Measurements from ENCODE around the gene KIRREL3. TPM values are rescaled to one million over a fixed set of nuclear protein-coding genes. Genes with fewer than 3 reads are reported as not detected.

KIRREL3 gene
- total and polyA plus RNA-seq, 9 donors, result 0.25 to 5.3 (median 0.48) TPM

GRCh38 chr11:126560221-126560620 lies 440.3 kb downstream of the KIRREL3 start:
- no peak overlapping the region for H3K4me3 ChIP-seq
- H3K36me3 ChIP-seq, result no peaks in the 10 kb centered on the region
- no peaks in the 10 kb centered on the region for H3K4me1 ChIP-seq (ENCODE audit: insufficient read depth)
- WGBS, 3 donors, result 76 to 82% (median 78%) methylated on average over 4 of the region's 4 CpGs
- no peak for TF ChIP-seq EP300 (IDR thresholded peaks at IDR 0.05)
- TF ChIP-seq POLR2A (IDR thresholded peaks at IDR 0.05), result no peak
- no peak for TF ChIP-seq CTCF (IDR thresholded peaks at IDR 0.05)
- intact Hi-C loops (cut with DNase I), result no loop called here
- no peaks in the 10 kb centered on the region for H3K27me3 ChIP-seq
- H3K27ac ChIP-seq, result no peak overlapping the region
- no peak for DNase-seq
- H3K9me3 ChIP-seq, result no peaks in the 10 kb centered on the region

GRCh38 chr11:126548581-126549550 lies 451.7 kb downstream of the KIRREL3 start:
- no peak for DNase-seq
- no peak for TF ChIP-seq CTCF (IDR thresholded peaks at IDR 0.05)
- TF ChIP-seq POLR2A (IDR thresholded peaks at IDR 0.05), result no peak
- TF ChIP-seq EP300 (IDR thresholded peaks at IDR 0.05), result no peak
- 72 to 77% (median 73%) methylated on average over 20 of the region's 20 CpGs for WGBS, 3 donors
- Histone ChIP-seq H3K27me3 (no peaks in the 10 kb centered on the region), H3K4me1 (ENCODE audit: insufficient read depth) (peaks cover 6% of the 10 kb centered on the region), H3K27ac (no peak overlapping the region), H3K9me3 (no peaks in the 10 kb centered on the region), H3K4me3 (no peak overlapping the region), H3K36me3 (no peaks in the 10 kb centered on the region)
- intact Hi-C loops (cut with DNase I), result no loop called here

- H3K27ac ChIP-seq, result no peak overlapping the region
- TF ChIP-seq POLR2A (IDR thresholded peaks at IDR 0.05) (no peak), EP300 (IDR thresholded peaks at IDR 0.05) (no peak), CTCF (IDR thresholded peaks at IDR 0.05) (no peak)
- no peaks in the 10 kb centered on the region for H3K36me3 ChIP-seq
- H3K4me1 ChIP-seq (ENCODE audit: insufficient read depth), result peaks cover 8% of the 10 kb centered on the region
- H3K9me3 ChIP-seq, result no peaks in the 10 kb centered on the region
- no peak overlapping the region for H3K4me3 ChIP-seq
- intact Hi-C loops (cut with DNase I), result no loop called here
- no peak for DNase-seq
- 85 to 91% (median 88%) methylated on average over 9 of the region's 9 CpGs for WGBS, 3 donors
- no peaks in the 10 kb centered on the region for H3K27me3 ChIP-seq
Measured at GRCh38 chr11:126547691-126548090, 452.9 kb downstream of the KIRREL3 start.

- DNase-seq, result no peak
- H3K4me3 ChIP-seq, result no peak overlapping the region
- no peaks in the 10 kb centered on the region for H3K36me3 ChIP-seq
- intact Hi-C loops (cut with DNase I), result no loop called here
- TF ChIP-seq POLR2A (IDR thresholded peaks at IDR 0.05) (no peak), CTCF (IDR thresholded peaks at IDR 0.05) (no peak), EP300 (IDR thresholded peaks at IDR 0.05) (no peak)
- H3K4me1 ChIP-seq (ENCODE audit: insufficient read depth), result peaks cover 8% of the 10 kb centered on the region
- no peaks in the 10 kb centered on the region for H3K27me3 ChIP-seq
- H3K9me3 ChIP-seq, result no peaks in the 10 kb centered on the region
- H3K27ac ChIP-seq, result no peak overlapping the region
- WGBS, 3 donors, result 72 to 77% (median 74%) methylated on average over 9 of the region's 9 CpGs
Measured at GRCh38 chr11:126547161-126547560, 453.4 kb downstream of the KIRREL3 start.

Data from ovary (tissue), 9 donors.